HTERT RPE-1 (cell line): ENCODE data around the gene PASK.

Experiments
- in situ Hi-C: fragments of 300-500 bp; cut with MboI; formaldehyde crosslinking; loops from 4 replicates; pipeline ENCODE4 v1.14.3; 2020; ENCODE audit warnings: low sequenced_read_pairs

Gene PASK

DNA sequence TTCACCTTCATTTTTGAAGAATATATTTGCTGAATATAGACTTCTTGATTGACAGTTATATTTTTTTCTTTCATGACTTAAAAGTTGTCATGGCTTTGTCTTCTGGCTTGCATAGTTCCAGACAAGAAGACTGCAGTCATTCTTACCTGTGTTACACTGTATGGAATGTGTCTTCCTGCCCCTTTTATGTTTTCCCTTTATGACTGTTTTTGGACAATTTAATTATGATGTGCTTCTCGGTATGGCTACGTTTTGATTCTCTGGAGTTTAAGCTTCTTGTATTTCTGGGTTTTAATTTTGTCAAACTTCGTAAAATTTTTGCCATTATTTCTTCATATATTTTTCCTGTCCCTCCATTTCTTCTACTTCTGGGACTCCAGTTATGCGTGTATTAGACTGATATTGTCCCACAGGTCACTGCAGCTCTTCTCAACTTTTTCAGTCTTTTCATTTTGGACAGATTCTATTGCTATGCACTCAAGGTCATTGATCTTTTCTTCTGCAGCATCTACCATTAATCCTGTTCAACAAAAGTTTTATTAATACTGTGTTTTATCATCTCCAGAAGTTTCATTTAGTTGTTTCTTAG is 64.3 kb downstream of the PASK start:
- in situ Hi-C loops: no loop called here

- in situ Hi-C loops: no loop called here
Observed at GRCh38 chr2:241083091-241083415, 66.2 kb downstream of the PASK start.

- in situ Hi-C loops: no loop called here
Observed at GRCh38 chr2:241082341-241083090, 66.8 kb downstream of the PASK start.

DNA sequence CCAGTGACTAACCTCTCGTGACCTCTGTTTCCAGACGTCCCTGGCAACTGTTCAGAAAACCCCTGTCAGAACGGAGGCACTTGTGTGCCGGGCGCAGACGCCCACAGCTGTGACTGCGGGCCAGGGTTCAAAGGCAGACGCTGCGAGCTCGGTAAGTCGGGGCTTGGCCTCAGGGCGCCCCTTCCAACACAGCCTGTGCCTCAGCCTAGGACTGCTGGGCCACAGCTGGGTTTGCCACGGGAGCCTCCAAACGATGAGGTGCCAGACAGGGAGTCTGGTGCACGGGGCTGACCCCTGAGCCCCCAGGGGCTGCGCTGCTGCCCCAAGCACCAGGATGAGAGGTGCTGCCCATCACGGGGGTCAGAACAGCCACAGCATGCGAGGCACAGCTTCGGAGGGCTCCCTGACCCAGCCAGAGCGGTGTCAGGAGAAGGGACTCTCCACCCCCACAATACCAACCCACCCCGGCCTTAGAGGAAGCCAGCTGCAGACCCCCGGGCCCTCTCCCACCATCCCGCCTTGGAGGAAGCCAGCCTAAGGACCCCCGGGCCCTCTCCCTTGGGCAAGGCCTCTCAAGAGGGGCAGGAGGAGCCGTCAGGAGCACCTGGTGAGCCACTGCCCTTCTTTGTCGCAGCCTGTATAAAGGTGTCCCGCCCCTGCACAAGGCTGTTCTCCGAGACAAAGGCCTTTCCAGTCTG is 67.5 kb downstream of the PASK start:
- in situ Hi-C loops: no loop called here

- in situ Hi-C loops: no loop called here
Observed at GRCh38 chr2:241081190-241081642, 68.1 kb downstream of the PASK start.

DNA sequence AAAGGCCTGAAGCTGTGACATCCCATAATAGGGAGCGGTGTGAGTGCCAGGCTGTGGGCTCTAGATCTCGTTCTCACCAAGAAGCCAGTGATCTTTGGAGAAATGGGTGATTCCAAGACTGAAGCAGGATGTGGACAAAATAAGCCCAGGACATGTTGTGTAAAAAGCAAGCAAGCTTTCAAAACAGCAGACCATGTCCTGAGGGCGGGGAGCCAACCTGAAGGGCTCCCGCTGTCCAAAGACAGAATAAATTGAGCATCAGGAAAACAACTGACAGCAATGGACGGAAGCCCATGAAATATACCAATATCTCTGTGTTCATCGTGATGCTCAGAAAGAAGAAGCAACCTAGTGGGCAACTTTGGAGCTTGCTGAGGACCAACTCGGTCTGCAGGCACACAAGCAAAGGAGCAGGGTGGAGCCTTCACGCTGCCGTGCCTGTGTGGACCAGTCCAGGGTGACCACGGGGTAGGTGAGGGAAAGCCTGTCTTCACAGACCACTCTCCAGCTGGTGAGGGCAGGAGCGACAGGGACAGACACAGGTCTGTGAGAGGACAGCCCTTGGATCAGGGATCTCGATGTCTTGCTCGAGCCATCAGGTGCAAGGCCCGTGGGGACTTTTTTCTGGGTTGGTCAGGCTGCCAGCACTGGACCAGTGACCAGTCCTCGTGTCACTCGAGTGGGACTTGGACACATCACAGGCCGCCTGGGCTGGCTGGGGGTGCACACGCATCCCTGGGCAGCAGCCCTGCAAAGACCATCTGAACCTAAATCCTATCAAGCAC is 68.7 kb downstream of the PASK start:
- in situ Hi-C loops: no loop called here

DNA sequence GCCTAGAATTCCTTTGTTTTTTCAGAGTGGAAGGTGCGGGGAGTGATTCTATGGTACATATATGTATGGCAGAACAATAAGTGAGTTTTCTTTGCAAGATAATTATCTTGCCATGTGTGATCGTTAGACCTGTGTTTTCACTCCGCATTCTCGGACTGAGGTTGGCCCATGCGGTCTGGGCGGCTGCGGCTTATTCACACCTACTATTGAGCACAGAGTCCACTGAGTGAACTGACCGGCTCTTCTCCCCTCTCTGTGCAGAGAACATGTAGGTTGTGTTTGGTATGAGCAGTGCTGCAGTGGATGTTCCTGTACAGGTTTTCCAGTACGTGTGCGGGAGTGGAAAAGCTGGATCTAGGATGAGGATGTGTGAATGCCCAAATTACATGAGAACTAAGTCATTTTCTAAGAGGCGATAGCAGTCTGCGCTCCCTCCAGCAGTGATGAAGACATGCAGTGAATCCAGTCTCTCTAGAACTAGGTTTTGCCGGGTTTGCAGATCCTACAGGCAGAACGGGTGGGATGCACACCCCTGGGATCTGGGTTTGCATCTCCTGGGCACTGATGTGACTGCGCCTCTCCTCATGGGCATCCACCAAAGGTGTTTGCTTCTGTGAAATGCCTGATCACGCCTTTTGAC is 74.3 kb downstream of the PASK start:
- in situ Hi-C loops: no loop called here

GRCh38 chr2:241074065-241074818 is 75.0 kb downstream of the PASK start:
- in situ Hi-C loops: no loop called here

DNA sequence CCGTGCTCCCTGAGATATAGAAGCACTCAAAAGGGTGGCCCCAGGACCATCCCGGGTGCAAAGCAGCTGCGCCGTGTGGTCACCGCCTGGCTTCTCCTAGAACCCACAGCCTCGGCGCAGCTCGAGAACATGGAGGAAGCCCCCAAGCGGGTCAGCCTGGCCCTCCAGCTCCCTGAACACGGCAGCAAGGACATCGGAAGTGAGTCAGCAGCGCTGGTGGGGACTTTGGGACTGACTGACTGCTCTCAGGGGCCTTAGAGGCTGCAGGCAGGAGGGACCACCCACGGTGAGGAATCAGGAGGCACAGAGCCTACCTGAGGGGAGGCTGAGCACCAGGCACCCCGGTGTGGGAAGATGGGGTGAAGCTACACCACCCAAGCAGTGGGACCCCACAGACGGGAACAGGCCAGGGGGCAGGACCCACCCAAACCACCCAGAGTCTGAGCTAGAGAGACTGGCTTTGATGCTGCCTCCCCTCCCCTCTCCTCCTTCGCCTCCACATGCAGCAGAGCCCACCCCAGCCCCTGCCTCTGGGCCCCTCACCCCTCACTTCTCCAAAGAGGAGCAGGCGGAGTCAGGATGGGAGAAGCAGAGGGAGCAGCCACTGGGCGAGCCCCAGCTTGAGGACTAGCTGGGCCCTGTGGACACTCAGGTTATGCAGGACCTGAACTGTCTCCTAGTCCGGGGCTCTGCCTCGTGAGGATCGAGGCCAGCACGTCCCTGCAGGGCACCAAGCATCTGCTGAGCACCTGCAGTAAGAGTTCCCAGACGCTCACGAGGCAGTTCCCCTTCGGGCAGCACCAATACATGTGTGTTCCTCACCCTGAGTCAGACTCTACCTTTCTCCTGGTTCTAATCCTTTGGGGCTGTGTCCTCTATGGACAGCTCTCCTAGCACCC is 75.9 kb downstream of the PASK start:
- in situ Hi-C loops: no loop called here

DNA sequence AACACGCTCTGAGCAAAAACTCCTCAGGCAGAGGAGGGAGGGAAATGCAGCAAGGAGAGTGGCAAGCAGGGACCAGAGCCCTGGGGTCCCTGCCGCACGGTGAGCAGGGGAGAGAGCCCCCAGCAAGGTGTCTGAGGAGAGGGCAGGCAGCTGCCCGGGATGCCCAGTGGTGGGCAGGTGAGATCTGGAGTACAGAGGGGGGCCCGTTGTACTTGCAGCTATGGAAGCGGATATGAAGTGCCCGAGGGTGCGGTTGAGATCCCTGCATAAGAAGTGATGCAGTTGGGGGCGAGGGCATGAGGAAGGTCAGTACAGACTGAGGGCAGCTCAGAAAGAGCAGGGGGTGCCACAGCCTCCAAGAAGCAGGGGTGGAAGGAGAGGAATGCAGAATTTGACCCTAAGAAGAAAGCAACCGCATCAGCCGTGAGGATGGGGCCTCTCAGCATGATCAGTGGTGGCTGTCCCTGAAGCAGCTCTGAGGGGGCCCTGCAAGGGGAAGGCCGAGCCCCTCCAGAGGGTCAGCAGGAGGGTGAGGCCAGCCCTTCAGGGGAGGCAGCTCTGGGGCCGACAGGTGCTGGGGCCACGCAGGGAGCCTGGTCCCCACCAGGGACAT is 76.6 kb downstream of the PASK start:
- in situ Hi-C loops: no loop called here

DNA sequence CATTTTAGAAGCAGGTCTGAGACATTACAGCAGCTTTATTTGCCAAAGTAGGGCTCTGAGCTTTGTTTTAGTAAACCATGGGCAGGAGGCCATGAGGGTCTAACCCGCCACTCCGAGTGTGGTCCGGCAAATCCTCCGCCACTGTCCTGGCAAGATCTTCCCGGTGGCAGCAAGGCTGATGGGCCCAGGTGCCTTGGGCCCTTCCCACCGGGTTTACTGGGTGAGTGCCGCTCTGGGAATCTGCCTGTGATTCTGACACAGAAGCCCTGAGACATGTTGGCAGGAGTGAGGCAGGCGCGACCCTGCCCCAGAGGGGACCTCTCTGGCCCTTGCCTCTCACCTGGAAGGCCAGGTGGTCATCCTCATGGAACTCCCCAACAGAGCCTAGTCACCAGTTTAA is 77.1 kb downstream of the PASK start:
- in situ Hi-C loops: no loop called here

DNA sequence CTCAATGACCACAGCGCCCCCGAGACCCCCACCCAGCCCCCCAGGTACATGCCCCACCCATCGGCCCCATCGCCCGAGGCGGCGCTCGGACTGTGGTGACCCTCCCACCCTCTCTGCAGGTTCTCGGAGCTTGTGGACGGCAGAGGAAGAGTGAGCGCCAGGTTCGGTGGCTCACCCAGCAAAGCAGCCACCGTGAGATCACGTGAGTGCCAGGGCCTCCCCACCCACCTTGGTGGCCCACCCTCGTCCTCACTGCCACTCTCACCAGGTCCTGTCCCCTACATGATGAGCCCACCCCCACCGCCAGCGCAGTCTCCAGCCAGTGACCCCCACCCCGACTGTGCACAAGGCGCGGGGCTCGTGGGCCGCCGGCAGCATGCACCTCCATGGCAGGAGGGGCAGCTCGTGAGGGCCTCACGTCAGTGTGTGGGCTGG is 77.6 kb downstream of the PASK start:
- in situ Hi-C loops: no loop called here

DNA sequence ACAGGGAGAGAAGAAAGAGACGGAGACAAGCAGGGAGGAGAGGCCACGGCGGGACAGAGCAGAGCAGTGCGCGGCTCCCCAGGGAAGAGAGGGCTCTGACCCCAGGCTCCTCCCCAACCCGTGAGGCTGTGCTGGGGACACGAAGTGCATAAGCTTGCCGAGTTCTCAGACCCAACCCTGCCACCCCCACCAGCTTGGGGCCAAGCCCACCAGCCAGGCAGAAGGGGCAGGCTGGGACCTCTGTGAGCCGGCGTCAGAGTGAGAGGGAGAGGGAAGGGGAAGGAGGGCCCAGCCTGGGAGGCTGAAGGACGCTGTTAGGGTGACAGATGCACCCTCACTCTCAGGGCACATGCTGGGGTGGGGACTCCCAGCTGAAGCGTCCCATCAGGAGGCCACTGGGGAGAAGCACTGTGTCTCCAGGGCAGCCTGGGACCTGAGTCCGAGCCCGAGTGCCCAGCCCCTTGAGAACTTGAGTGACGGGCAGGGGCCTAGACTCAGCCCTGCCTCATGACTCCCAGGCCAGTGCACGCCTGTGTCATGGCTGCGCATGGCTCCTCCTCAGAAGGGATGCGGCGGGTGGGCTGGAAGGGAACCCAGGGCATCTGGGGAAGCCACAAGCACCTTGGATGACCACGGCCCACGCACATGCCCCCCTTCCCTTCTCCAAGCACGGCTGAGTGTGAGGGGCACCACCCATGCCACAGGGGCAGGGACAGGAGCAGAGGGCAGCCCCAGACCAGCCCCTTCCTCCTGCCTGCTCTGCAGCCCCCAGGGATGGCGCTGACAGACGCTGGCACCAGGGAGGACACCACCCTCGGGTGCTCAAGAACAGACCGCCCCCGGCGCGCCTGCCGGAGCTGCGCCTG is 78.2 kb downstream of the PASK start:
- in situ Hi-C loops: no loop called here

- in situ Hi-C loops: no loop called here
Observed at GRCh38 chr2:241070361-241070760, 78.9 kb downstream of the PASK start.

GRCh38 chr2:241069821-241070281 is 79.4 kb downstream of the PASK start:
- in situ Hi-C loops: no loop called here

DNA sequence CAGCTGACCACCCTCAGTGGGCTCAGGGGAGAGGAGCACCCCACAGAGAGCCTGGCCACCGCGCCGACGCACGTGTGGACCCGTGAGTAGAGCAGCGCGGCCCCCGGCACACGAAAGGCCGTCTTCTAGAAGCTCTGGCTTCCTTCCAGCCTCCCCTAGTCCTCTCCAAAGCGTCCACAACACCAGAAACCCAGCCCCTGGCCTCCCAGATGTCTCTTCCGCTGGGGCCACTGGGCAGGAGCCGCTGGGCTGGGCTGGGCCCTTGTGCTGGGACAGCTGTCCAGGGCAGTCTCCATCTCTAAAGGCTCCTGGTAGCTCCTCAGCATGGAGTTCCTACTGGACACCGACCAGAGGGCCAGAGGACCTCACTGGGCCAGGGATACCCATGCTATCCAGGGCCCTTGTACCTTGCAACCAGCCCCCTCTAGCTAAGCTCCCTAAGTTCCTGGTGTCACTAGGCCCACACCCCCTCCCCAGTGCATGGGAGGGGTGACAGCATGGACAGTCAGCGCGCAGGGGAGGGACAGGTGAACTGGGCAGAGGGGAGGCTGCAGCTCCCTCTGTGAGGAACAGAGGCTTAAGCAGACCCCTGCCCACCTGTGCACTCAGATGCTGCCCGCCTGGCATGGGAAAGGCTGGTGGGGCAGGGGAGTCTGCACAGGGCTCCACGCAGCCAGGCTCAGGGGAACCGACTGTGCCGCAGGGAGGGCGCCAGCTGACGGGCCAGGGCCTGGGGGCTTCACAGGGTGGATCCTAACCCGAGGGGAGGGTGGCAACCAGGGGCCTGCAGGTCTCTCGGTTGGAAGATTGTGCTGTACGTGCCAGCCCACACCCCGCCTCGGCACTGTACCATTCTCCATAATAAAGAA is 80.1 kb downstream of the PASK start:
- in situ Hi-C loops: no loop called here
